Endothelial cell of umbilical vein (primary cell): ENCODE data around the gene ZNF26.

Source experiments
- EZH2 ChIP-seq: IDR thresholded peaks from 2 replicates; pipeline ENCODE4 v1.6.1; 2012; ENCODE audit warnings: borderline replicate concordance, low read depth, mild to moderate bottlenecking, moderate library complexity, low read length, inconsistent platforms; ENCODE audit not compliant: severe bottlenecking
- GATA2 ChIP-seq: IDR thresholded peaks from 2 replicates; pipeline ENCODE4 v1.7.0; 2011; ENCODE audit warnings: low read depth, mild to moderate bottlenecking, moderate library complexity, mixed read lengths, low read length; ENCODE audit not compliant: insufficient read length, insufficient read depth
- JUN ChIP-seq: IDR thresholded peaks from 2 replicates; pipeline ENCODE4 v1.6.1; 2011; ENCODE audit warnings: borderline replicate concordance, low read depth; ENCODE audit not compliant: insufficient read length, insufficient read depth
- MAX ChIP-seq: IDR thresholded peaks from 2 replicates; pipeline ENCODE4 v1.6.1; 2011; ENCODE audit not compliant: insufficient read depth, insufficient read length
- MYC ChIP-seq: IDR thresholded peaks from one replicate; pipeline ENCODE4 v1.6.1; 2011; ENCODE audit warnings: mild to moderate bottlenecking, low read depth, low read length
- POLR2A ChIP-seq: IDR thresholded peaks from 2 replicates; pipeline ENCODE4 v1.6.1; 2012; ENCODE audit warnings: low read depth, mild to moderate bottlenecking, control low read depth, low read length
- POLR2AphosphoS5 ChIP-seq: IDR thresholded peaks from 2 replicates; pipeline ENCODE4 v1.6.1; 2012; ENCODE audit warnings: low read depth, mild to moderate bottlenecking, control low read depth, low read length, moderate library complexity; ENCODE audit not compliant: insufficient read depth
- TF ChIP-seq, protein P1 (sequence below), 2 donors: IDR thresholded peaks; 1 replicate in 1 of 2; 2 replicates in 1 of 2; pipeline ENCODE4 v1.5.1; 2011; ENCODE audit warnings: low read length in 2 of 2, mild to moderate bottlenecking in 2 of 2, moderate library complexity in 2 of 2, control low read depth in 1 of 2, inconsistent platforms in 1 of 2, low read depth in 1 of 2; ENCODE audit not compliant: insufficient read depth in 1 of 2; ENCODE audit errors: extremely low read depth in 1 of 2

DNA sequence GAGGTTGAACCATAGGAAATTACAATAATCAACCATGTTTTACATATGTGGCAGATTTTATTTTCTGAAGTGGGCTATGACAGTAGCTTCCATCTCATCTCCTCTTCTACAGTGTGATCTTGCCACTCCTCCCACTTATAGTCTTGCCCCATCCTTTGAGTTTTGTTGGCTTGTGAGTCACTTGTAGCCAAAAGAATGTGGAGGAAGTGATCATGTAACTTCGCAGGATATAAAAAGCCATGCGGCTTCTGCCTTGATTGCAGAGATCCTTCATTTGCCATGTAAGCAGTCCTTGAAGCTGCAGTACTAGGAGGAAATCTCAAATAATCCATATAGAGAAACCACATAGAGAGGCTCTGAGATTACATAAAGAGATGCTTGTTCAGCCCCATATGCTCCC lies 37.4 kb downstream of the ZNF26 start:
- TF ChIP-seq, protein P1, sequence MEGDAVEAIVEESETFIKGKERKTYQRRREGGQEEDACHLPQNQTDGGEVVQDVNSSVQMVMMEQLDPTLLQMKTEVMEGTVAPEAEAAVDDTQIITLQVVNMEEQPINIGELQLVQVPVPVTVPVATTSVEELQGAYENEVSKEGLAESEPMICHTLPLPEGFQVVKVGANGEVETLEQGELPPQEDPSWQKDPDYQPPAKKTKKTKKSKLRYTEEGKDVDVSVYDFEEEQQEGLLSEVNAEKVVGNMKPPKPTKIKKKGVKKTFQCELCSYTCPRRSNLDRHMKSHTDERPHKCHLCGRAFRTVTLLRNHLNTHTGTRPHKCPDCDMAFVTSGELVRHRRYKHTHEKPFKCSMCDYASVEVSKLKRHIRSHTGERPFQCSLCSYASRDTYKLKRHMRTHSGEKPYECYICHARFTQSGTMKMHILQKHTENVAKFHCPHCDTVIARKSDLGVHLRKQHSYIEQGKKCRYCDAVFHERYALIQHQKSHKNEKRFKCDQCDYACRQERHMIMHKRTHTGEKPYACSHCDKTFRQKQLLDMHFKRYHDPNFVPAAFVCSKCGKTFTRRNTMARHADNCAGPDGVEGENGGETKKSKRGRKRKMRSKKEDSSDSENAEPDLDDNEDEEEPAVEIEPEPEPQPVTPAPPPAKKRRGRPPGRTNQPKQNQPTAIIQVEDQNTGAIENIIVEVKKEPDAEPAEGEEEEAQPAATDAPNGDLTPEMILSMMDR (IDR thresholded peaks at IDR 0.05; ENCODE audit: extremely low read depth in 1 of 2, insufficient read depth in 1 of 2, low read depth in 1 of 2, low read length in 2 of 2), result no peak
- TF ChIP-seq POLR2A (no peak), EZH2 (no peak), JUN (no peak), POLR2AphosphoS5 (no peak), MAX (no peak), MYC (no peak), GATA2 (no peak)
